Measurements from ENCODE around the gene TAX1BP3. TPM values are rescaled to one million over a fixed set of nuclear protein-coding genes. Genes with fewer than 3 reads are reported as not detected.

TAX1BP3 gene
- total and polyA plus RNA-seq, 11 donors, result 122 to 291 (median 177) TPM

DNA sequence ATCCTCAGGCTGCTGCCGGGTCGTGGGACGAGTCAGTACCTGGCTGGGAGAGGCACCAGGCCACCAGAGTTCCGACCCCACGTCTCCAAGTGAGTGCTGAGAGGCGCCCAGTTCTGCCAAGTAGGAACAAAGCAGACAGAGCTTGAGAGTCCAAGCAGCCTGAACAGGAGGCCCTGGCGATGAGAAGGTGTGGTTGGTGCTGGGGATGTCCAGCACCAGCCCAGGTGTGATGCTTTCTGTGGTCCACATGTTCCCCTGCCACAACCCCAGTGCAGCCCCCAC, 10.8 kb downstream of the TAX1BP3 start:
- Histone ChIP-seq H3K27me3 (no peaks in the 10 kb centered on the region), H3K9me3 (no peaks in the 10 kb centered on the region), H3K4me3 (no peak overlapping the region), H3K27ac (no peak overlapping the region), H3K36me3 (peaks cover 0 to 27% (median 13%) of the 10 kb centered on the region in 9 donors), H3K4me1 (peaks cover 5 to 42% (median 20%) of the 10 kb centered on the region in 12 donors)
- 83 to 92% (median 85%) methylated on average over 7 of the region's 7 CpGs for WGBS, 4 donors
- intact Hi-C loops (cut with DNase I), result loop anchor here in 1 of 10 donors (10.0 kb wide), 1 partner anchor 613 kb away; no protein-coding TSS in a partner anchor
- no peak for TF ChIP-seq POLR2A (IDR thresholded peaks at IDR 0.05)
- TF ChIP-seq, protein P1, sequence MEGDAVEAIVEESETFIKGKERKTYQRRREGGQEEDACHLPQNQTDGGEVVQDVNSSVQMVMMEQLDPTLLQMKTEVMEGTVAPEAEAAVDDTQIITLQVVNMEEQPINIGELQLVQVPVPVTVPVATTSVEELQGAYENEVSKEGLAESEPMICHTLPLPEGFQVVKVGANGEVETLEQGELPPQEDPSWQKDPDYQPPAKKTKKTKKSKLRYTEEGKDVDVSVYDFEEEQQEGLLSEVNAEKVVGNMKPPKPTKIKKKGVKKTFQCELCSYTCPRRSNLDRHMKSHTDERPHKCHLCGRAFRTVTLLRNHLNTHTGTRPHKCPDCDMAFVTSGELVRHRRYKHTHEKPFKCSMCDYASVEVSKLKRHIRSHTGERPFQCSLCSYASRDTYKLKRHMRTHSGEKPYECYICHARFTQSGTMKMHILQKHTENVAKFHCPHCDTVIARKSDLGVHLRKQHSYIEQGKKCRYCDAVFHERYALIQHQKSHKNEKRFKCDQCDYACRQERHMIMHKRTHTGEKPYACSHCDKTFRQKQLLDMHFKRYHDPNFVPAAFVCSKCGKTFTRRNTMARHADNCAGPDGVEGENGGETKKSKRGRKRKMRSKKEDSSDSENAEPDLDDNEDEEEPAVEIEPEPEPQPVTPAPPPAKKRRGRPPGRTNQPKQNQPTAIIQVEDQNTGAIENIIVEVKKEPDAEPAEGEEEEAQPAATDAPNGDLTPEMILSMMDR (IDR thresholded peaks at IDR 0.05), result no peak
- ATAC-seq (no peak), DNase-seq (no peak)

DNA sequence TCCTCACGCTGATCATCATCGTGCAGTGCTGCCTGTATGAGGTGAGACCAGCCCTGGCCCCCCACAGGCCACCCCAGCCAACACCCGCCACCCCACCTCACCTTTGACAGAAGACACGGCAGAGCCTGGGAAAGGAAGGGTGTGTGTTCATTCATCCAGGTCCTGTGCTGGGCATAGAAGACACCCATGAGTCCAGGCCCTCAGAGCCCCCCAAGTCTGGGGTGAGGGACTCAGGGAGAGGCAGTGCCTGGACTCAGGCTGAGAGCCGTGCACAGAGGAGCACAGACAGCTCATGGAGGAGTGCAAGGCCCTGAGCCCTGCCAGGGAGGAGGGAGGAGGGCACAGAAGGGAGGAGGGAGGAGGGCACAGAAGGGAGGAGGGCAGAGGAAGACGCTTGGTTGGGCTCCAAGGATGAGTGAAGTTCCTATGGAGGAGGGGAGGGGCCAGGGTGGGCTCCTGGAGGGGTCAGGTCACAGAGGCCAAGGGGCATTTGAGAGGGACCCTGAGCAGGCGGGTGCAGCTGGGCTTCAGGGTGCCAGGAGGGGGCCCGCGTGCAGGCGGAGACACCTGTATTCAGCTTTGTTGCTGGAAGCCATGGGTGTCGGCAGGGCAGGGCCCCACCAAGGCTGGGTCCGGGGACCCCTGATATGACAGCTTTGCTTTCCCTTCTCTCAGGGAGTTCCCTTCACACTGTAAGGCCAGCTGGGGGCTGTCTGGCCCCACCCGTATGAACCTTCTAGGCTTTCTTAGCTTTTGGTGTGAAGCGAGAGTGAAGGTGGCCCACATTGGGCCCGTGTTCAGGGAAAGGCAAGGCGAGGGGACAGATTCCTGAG, 11.4 kb downstream of the TAX1BP3 start:
- TF ChIP-seq, protein P1 (IDR thresholded peaks at IDR 0.05), result no peak
- TF ChIP-seq POLR2A (IDR thresholded peaks at IDR 0.05), result no peak
- peaks cover 5 to 42% (median 20%) of the 10 kb centered on the region in 12 donors for H3K4me1 ChIP-seq
- no peaks in the 10 kb centered on the region for H3K9me3 ChIP-seq
- peaks cover 0 to 22% (median 8%) of the 10 kb centered on the region in 9 donors for H3K36me3 ChIP-seq
- H3K4me3 ChIP-seq, result no peak overlapping the region
- WGBS, 4 donors, result 88 to 91% (median 90%) methylated on average over 15 to 16 of the region's 16 CpGs
- no peak overlapping the region for H3K27ac ChIP-seq
- H3K27me3 ChIP-seq, result no peaks in the 10 kb centered on the region
- intact Hi-C loops (cut with DNase I), result loop anchor here in 1 of 10 donors (10.0 kb wide), 1 partner anchor 612 kb away; no protein-coding TSS in a partner anchor
- DNase-seq (no peak), ATAC-seq (no peak)

DNA sequence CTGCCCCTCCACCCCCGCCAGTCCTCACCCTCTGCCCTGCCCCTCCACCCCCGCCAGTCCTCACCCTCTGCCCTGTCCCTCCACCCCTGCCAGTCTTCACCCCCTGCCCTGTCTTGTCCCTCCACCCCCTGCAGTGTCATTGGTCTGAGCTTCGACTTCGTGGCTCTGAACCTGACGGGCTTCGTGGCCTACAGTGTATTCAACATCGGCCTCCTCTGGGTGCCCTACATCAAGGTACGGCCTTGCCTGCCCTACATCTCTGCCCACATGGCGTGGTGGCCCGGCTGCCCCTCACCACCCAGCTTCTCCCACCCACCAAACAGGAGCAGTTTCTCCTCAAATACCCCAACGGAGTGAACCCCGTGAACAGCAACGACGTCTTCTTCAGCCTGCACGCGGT, 12.0 kb downstream of the TAX1BP3 start:
- intact Hi-C loops (cut with DNase I), result loop anchor here in 1 of 10 donors (10.0 kb wide), 1 partner anchor 612 kb away; no protein-coding TSS in a partner anchor
- Histone ChIP-seq H3K4me1 (peaks cover 5 to 40% (median 20%) of the 10 kb centered on the region in 12 donors), H3K4me3 (no peak overlapping the region), H3K27ac (no peak overlapping the region), H3K36me3 (peaks cover 0 to 18% (median 4%) of the 10 kb centered on the region in 9 donors), H3K27me3 (no peaks in the 10 kb centered on the region), H3K9me3 (no peaks in the 10 kb centered on the region)
- no peak for ATAC-seq
- no peak for DNase-seq
- TF ChIP-seq POLR2A (IDR thresholded peaks at IDR 0.05), result no peak
- TF ChIP-seq, protein P1 (IDR thresholded peaks at IDR 0.05), result no peak
- WGBS, 4 donors, result 89 to 91% (median 90%) methylated on average over 14 to 16 of the region's 16 CpGs

DNA sequence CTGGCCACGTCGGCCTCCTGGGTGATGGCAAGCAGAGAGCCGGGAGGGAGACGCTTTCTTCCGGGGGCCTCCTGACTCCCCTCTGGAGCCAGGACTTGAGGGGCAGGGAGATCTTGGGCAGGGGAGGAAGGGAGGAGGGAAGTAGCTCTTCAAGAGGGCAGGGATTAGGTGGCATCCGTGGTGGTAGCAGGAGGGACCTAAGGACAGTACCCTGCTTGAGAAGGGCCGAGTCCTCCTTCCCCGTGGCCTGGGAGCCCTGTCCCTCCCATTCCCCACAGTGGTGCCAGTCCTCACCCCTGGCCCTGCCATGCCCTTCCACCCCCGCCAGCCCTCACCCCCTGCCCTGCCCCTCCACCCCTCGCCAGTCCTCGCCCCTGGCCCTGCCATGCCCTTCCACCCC, 12.6 kb downstream of the TAX1BP3 start:
- Histone ChIP-seq H3K9me3 (no peaks in the 10 kb centered on the region), H3K4me3 (no peak overlapping the region), H3K4me1 (peaks cover 5 to 34% (median 20%) of the 10 kb centered on the region in 12 donors), H3K27me3 (no peaks in the 10 kb centered on the region), H3K36me3 (peaks cover 0 to 15% (median 0%) of the 10 kb centered on the region in 9 donors), H3K27ac (no peak overlapping the region)
- 87 to 94% (median 90%) methylated on average over 6 to 11 of the region's 11 CpGs for WGBS, 4 donors
- intact Hi-C loops (cut with DNase I), result loop anchor here in 1 of 10 donors (10.0 kb wide), 1 partner anchor 611 kb away; no protein-coding TSS in a partner anchor
- DNase-seq (no peak), ATAC-seq (no peak)
- TF ChIP-seq POLR2A (IDR thresholded peaks at IDR 0.05), result no peak
- TF ChIP-seq, protein P1 (IDR thresholded peaks at IDR 0.05), result no peak

Data from heart left ventricle (tissue), 16 donors.